Osteocyte (in vitro differentiated cells): ENCODE data around the gene FAM199X. TPM values are rescaled to one million over a fixed set of nuclear protein-coding genes. Genes with fewer than 3 reads are reported as not detected.

Source experiments
- DNase-seq: peaks from one replicate; pipeline ENCODE4 v3.0.0; 2021; ENCODE audit warnings: mixed read lengths; ENCODE audit not compliant: unreplicated experiment; ENCODE audit errors: extremely low spot score
- H3K27ac Mint-ChIP-seq: one replicate; pipeline ENCODE4 v1.8.0; 2021; ENCODE audit warnings: mild to moderate bottlenecking, mixed read lengths; ENCODE audit not compliant: unreplicated experiment
- H3K27me3 Mint-ChIP-seq: one replicate; pipeline ENCODE4 v1.8.0; 2021; ENCODE audit warnings: mixed read lengths; ENCODE audit not compliant: unreplicated experiment
- H3K36me3 Mint-ChIP-seq: one replicate; pipeline ENCODE4 v1.8.0; 2021; ENCODE audit warnings: mixed read lengths; ENCODE audit not compliant: unreplicated experiment
- H3K4me1 Mint-ChIP-seq: one replicate; pipeline ENCODE4 v1.8.0; 2021; ENCODE audit warnings: mixed read lengths; ENCODE audit not compliant: unreplicated experiment
- H3K4me3 Mint-ChIP-seq: one replicate; pipeline ENCODE4 v1.8.0; 2021; ENCODE audit warnings: mild to moderate bottlenecking, moderate library complexity, mixed read lengths; ENCODE audit not compliant: unreplicated experiment
- H3K9me3 Mint-ChIP-seq: one replicate; pipeline ENCODE4 v1.8.0; 2021; ENCODE audit warnings: mixed read lengths; ENCODE audit not compliant: unreplicated experiment
- CTCF ChIP-seq: fragments of 200-600 bp; sonication (generic); IDR thresholded peaks from 2 replicates; pipeline ENCODE4 v1.5.0; 2021; ENCODE audit warnings: antibody characterized with exemption, mild to moderate bottlenecking, moderate library complexity
- total RNA-seq: library from RNA; stranded (reverse); gene quantifications from 2 replicates; pipeline ENCODE4 v1.2.1, GENCODE V29; 2021

The FAM199X gene
- total RNA-seq, 1 donor from 2014 or later = 11.7 TPM

GRCh38 chrX:104166735-104167436, 633 bp downstream of the FAM199X start:
- Mint-ChIP-seq H3K4me3 (peak overlapping the region; percentile 77), H3K36me3 (peaks cover 2% of the 10 kb centered on the region), H3K9me3 (no peaks in the 10 kb centered on the region), H3K4me1 (peaks cover 21% of the 10 kb centered on the region), H3K27me3 (no peaks in the 10 kb centered on the region), H3K27ac (no peak overlapping the region)
- no peak for DNase-seq
- no peak for TF ChIP-seq CTCF

DNA sequence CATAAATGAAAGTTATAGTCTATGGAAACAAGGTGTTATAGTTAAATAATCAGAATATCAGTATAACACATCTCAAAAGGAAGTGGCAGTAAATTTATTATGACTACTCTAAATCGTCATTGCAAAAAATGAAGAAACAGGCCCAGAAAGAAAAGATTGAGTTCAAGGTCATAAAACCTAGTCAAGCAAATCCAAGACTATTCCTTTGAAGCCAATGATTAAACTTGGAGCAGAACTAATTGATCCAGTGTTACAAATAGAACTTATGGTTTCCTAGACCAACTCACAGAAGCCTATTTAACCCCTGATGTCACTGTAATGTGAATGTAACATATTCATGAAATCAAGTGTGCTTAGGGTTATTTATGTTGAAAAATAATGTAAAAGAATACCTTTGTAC, 1.9 kb downstream of the FAM199X start:
- no peak overlapping the region for H3K27ac Mint-ChIP-seq

GRCh38 chrX:104172121-104172520, 5.9 kb downstream of the FAM199X start:
- H3K4me1 Mint-ChIP-seq = peaks cover 15% of the 10 kb centered on the region
- H3K36me3 Mint-ChIP-seq = peaks cover 2% of the 10 kb centered on the region
- H3K9me3 Mint-ChIP-seq = no peaks in the 10 kb centered on the region
- H3K27me3 Mint-ChIP-seq = no peaks in the 10 kb centered on the region
- no peak for TF ChIP-seq CTCF
- no peak overlapping the region for H3K27ac Mint-ChIP-seq
- no peak for DNase-seq
- H3K4me3 Mint-ChIP-seq = no peak overlapping the region

More for the DNA sequence above, 1.9 kb downstream of the FAM199X start:
- peaks cover 2% of the 10 kb centered on the region for H3K36me3 Mint-ChIP-seq
- H3K9me3 Mint-ChIP-seq = no peaks in the 10 kb centered on the region
- TF ChIP-seq CTCF = no peak
- H3K27me3 Mint-ChIP-seq = no peaks in the 10 kb centered on the region
- H3K4me1 Mint-ChIP-seq = peaks cover 21% of the 10 kb centered on the region
- DNase-seq = no peak
- peak overlapping the region; percentile 77 for H3K4me3 Mint-ChIP-seq

DNA sequence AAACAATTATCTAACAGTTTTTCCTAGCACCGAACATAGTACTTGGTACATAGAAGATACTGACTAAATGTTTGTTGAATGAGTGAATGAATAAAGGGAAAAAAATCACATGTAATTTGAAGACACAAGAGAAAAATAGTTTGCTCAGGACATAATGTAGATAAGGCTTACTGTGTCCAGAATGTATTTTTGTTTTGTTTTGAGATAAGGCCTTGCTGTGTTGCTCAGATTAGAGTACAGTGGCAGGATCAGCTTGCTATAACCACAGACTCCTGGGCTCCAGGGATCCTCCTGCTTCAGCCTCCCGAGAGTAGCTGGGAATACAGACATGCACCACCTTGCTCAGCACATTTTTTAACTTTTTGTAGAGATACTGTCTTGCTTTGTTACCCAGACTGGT, 6.5 kb downstream of the FAM199X start:
- H3K4me3 Mint-ChIP-seq = no peak overlapping the region
- no peak for DNase-seq
- TF ChIP-seq CTCF = no peak
- no peaks in the 10 kb centered on the region for H3K27me3 Mint-ChIP-seq
- peaks cover 11% of the 10 kb centered on the region for H3K4me1 Mint-ChIP-seq
- peaks cover 2% of the 10 kb centered on the region for H3K9me3 Mint-ChIP-seq
- H3K27ac Mint-ChIP-seq = no peak overlapping the region
- peaks cover 7% of the 10 kb centered on the region for H3K36me3 Mint-ChIP-seq

DNA sequence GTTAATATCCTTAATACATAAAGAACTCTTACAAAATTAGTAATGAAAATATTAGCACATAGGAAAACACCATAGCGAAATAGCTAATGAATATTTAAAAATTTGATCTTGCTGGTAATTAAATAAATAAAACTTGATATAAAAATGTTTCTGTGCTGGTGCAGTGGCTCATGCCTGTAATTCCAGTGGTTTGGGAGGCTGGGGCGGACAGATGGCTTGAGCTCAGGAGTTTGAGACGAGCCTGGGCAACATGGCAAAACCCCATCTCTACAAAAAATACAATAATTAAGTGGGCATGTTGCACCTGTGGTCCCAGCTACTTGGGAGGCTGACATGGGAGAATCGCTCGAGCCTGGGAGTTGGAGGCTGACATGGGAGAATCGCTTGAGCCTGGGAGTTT, 7.6 kb downstream of the FAM199X start:
- peaks cover 13% of the 10 kb centered on the region for H3K36me3 Mint-ChIP-seq
- no peak overlapping the region for H3K4me3 Mint-ChIP-seq
- no peak for DNase-seq
- no peak for TF ChIP-seq CTCF
- H3K27ac Mint-ChIP-seq = no peak overlapping the region
- H3K4me1 Mint-ChIP-seq = peaks cover 1% of the 10 kb centered on the region
- peaks cover 5% of the 10 kb centered on the region for H3K9me3 Mint-ChIP-seq
- no peaks in the 10 kb centered on the region for H3K27me3 Mint-ChIP-seq
